GM18511 (cell line): ENCODE measurements around the gene SYVN1.
A peak's percentile ranks its signal among the peaks of the same experiment; 100 is the strongest.
"Not testable (repeated sequence)": the region's sequence is repeated elsewhere in the genome, so short reads cannot be mapped to it uniquely, and the experiment has no call there.

ENCODE experiments used
- ATAC-seq: cut with Tn5 transposase; IDR thresholded peaks from one replicate; pipeline ENCODE4 v1.9.1; 2021; ENCODE audit warnings: mild to moderate bottlenecking, moderate library complexity; ENCODE audit not compliant: unreplicated experiment

Gene SYVN1

DNA sequence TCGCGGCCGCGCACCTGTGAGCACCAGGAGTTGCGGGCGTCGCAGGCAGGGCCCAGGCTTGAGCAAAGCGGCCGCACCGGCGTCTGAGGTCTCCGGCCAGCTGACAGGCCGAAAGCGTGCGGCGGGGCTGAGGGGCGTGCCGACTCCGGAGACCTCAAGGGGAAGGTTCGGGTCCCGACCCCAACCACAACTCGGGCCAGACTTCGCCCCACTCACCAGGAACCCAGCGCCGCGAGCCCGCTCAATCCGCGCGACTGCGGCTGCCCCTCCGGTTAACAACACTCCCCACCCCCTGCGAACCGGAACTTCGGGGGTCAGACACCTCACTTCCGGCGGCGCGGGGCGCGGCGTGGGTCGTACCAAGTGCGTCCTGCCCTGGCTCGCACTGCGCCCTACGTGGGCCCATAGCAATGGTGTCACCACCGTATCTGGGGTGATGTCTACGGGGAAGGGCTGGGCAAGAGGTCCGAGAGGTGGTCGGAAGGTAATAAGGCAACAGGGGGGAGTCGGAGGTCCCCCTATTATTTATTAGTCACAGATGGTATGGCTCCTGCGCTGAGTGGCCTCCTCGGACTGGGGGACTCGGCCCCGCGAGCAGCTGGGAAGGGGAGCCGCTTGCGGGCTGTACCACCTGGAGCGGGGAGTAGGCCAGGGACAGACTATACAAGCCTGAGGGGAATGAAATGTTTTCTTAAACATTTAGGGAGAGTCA, at the start of gene SYVN1:
SYVN1 (minus strand) TSS at position 280 of the 712 bp plus-strand sequence. CDS start 918 bp downstream, outside the sequence.
- ATAC-seq: peak; percentile 61

DNA sequence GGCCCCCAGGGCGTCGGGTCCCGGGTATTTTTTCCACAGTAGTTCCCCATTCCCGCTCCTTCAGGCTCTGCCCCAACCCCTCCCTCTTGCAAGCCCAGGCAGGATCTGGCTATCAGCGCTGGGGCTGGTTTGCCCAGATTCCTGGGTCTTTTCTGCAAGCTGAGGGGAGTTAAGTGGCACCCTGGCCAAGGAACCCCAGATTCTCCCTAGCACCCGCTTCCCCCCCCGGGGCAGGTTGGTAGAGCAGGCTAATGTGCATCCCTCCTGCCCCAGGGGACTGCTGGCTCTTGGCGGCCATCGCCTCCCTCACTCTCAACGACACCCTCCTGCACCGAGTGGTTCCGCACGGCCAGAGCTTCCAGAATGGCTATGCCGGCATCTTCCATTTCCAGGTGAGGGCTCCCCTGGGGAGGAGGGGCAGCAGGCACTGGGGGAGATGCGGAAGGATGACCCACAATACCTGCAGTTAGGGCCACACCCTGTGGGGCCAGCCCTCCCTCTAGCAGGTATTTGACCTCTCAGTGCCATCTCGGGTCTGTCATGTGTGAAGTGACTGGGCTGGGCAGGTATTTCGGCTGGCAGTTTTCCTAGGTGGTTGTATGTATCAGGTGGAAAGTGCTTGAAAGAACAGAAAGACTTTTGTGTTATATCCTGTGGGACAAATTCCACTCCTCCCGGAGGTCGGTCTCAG, 49.0 kb upstream of the SYVN1 start:
- no peak for ATAC-seq

DNA sequence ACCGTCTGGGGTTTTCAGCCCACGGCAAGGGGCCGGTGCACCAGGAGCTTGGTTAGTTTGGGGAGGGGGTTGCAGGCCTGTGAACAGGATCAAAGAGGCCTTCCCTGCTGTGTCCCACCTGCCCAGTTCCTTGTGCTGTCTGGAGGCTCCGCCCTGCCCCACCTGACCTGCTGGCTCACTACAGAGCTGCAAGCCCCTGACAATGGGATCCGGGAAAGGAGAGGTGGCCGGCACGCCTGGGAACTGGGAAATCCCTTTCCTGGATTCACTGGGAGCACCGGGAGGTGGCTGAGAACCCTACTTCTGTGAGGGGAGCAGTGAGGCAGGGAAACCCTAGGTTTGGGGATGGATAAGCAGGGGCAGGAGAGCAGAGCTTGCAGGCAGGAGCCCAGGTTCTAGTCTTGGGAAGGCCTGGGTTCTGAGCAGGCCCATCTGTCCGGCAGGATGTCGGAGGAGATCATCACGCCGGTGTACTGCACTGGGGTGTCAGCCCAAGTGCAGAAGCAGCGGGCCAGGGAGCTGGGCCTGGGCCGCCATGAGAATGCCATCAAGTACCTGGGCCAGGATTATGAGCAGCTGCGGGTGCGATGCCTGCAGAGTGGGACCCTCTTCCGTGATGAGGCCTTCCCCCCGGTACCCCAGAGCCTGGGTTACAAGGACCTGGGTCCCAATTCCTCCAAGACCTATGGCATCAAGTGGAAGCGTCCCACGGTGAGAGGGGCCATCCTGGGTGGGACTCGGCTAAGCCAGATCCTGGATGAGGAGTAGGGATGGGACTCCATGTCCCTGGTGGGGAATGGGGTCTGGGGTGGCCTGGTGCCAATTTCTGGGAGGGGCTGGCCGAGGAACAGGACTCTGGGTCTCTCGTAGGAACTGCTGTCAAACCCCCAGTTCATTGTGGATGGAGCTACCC, 48.2 kb upstream of the SYVN1 start:
- ATAC-seq: no peak

DNA sequence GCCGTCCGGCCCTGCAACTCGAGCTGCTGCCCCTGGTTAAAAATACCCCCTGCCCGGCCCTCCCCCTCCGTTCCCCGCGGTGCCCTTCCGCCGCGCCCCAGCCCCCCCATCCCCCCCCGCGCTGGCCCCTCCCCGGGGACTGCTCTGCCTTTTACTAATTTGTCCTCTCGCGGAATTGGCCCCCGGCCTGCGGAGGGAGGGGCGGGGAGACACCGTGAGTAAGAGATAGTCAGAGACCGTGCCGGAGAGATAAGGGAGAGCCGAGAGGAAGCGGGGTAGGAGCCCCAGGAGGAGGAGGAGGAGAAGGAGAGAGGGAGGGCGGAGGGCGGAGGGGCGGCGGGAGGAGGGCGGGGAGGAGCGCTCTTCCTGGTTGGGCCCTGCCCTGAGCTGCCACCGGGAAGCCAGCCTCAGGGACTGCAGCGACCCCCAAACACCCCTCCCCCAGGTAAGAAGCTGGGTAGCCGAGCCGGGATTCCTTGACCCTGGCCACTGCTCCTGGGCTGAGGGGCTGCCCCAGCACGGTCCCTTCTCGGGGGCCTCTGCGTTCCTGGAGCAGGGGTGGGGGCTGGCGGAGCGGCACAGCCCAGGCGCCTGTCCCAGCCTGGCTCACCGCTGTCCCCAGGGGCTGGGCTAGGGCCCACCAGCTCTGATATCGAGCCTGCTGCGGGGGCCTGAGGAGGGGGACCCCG, 47.4 kb upstream of the SYVN1 start, which contains the start of gene CAPN1:
CAPN1 (plus strand) TSS at position 360 of the 689 bp plus-strand sequence. CDS start 774 bp downstream, outside the sequence.
- ATAC-seq: peak; percentile 66

DNA sequence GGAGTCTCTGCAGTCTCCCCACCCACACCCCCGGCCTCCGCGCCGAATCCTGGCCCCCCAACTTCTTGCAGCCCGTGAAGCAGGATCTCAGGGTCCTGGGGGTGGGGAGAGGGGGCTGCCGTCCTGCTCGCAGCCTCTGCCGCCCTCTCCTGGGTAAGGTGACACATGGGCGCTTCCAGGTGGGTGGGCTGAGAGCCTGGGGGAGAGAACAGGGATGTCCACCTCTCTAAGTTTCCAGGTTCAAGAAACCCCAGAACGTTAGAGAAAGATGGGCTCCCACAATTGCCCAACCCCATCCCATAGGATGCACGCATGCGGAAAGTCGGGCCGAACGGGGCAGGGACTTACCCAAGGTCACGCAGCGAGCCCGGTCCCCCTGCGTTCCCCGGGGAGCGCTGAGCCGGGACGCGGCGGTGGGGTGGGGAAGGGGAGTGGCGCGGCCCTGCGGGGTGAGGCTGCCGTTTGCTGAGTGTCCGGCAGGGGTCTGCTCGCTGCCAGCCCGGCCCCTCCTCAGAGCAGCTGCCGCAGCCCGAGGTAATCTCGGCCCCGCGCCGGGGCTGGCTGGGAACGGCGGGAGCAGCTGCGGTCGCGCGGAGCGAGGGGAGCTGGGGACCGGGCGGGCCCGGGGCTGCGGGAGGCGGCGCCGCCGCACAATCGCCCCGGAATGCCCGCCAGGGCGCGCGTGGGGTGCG, 46.7 kb upstream of the SYVN1 start:
- ATAC-seq: peak; percentile 68

DNA sequence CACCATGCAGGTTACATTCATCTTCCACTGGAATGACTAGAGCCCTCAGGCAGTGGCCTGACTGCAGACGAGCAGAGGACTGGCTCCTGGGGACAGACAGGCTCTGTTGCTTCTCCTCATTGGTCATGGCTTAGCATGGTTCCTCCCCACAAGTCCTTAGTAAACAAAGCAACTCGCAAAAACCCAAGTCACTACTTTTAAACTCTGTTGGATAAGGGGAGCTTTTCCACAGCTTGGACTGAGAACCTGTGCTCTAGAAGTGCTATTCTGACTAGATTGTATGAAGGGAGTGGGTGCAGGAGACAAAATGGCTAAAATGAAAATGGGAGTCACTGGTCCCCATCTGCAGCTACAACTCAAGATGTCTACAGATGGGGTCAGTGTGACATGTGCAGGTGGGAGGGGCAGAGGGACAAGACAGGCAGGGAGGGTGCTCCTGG, 40.3 kb upstream of the SYVN1 start:
- ATAC-seq: not testable (repeated sequence)

- ATAC-seq: no peak
Observed at GRCh38 chr11:65172600-65172999, 38.3 kb upstream of the SYVN1 start.

DNA sequence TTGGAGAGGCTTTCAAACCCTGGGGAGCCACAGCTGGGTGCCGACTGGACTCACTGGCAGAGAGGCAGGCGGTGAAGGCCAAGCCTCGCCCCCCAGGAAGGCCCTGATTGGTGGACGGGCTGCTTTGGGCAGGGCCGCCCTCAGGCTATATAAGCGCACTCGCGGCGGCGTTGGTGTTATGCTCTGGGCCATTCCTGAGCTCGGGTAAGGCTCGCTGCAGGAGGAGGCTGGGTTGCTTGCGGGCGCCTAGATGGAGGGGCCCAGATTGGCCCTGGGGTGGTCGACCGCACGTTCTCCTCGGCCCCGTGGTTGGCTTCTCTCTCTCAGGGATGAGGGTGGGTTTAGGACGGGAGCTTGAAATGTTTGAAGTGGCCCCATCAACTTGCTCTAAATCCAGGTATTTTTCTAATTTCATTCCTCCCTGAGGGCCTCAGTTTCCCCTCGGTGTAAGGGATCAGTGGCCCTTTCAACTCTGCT, 35.8 kb upstream of the SYVN1 start, which contains the start of gene SPDYC:
SPDYC (plus strand) TSS at position 176 of the 477 bp plus-strand sequence. CDS start 1,125 bp downstream, outside the sequence.
- no peak for ATAC-seq

DNA sequence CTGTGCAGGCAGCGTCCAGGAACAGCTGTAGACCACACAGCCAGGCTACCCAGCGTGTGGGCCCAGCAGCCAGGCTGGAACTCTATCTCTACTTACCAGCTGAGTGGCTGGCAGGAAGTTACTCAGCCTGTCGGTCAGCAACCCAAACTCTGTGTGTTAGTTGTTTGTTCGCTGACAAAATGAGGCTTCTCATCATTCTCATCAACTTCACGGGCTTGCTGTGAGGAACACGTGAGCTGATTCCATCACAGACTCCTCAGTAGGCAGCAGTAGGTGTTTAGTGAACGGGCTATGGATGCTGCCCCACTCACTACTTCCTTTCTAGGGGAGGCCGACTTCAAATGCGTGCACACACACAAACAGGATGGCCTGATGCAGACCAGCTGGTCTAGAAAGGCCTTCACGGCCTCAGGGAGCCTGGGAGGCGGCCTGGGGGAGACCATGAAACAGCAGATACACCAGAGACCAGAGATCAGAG, 34.9 kb upstream of the SYVN1 start:
- ATAC-seq: no peak

DNA sequence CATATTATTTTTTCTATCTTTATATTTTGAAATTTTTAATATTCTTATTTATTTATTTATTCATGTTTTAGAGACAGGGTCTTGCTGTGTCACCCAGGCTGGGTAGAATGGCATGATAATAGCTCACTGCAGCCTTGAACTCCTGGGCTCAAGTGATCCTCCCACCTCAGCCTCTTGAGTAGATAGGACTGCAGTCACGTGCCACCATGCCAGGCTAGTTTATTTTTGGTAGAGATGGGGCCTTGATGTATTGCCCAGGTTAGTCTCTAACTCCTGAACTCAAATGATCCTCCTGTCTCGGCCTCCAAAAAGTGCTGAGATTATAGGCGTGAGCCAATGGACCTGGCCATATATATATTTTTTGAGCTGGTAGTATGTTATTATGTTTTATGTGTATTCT, 33.3 kb upstream of the SYVN1 start:
- ATAC-seq: no peak

- no peak for ATAC-seq
Observed at GRCh38 chr11:65166893-65167292, 32.6 kb upstream of the SYVN1 start.

GRCh38 chr11:65165410-65166317, 31.3 kb upstream of the SYVN1 start:
- no peak for ATAC-seq

GRCh38 chr11:65163684-65164083, 29.4 kb upstream of the SYVN1 start:
- ATAC-seq: no peak

GRCh38 chr11:65160643-65161042, 26.3 kb upstream of the SYVN1 start:
- no peak for ATAC-seq

DNA sequence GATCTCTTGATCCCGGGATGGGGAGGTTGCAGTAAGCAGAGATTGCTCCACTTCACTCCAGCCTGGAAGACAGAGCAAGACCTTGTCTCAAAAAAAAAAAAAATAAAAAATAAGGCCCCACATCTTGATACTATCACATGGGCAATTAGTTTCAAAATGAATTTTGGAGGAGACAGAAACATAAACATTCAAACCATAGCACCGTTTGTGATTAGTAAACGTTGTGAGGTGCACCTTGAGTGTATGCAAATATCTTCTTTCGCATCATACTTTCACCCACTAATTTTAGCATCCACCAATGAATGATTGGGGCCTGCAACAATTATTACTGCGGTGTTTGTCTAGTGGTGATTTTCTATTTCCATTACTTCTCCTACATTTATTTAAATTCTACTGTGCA, 24.7 kb upstream of the SYVN1 start:
- ATAC-seq: peak; percentile 71

DNA sequence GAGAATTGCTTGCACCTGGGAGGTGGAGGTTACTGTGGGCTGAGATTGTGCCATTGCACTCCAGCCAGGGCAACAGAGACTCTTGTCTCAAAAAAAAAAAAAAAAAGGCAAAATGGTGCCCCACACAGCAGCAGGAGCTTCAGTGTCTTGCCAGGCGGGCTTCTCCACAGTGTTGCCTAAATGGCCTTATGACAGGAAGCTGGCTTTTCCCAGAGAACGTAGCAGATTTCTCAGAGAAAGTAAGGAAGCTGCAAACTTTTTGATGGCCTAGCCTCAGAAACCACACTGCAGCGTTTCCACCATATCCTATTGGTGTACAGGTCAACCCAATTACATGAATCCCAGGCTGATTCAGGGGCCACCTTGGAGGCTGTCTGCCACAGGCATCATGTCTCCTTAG, 23.0 kb upstream of the SYVN1 start:
- ATAC-seq: no peak

- no peak for ATAC-seq
Observed at GRCh38 chr11:65156926-65157325, 22.6 kb upstream of the SYVN1 start.

DNA sequence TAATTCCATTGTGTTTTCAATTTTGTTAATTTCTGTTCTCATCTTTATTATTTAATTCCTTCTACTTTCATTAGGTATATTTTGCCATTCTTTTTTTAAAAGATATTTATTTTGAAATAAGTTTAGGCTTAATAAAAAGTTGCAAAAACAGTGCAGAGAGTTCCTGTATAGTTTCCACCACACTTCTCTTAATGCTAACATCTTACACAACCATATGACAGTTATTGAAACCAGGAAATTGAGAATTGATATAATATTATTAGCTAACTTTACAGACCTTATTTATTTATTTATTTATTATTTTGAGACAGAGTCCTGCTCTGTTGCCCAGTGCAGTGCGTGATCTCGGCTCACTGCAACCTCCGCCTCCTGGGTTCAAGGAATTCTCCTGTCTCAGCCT, 21.9 kb upstream of the SYVN1 start:
- no peak for ATAC-seq

DNA sequence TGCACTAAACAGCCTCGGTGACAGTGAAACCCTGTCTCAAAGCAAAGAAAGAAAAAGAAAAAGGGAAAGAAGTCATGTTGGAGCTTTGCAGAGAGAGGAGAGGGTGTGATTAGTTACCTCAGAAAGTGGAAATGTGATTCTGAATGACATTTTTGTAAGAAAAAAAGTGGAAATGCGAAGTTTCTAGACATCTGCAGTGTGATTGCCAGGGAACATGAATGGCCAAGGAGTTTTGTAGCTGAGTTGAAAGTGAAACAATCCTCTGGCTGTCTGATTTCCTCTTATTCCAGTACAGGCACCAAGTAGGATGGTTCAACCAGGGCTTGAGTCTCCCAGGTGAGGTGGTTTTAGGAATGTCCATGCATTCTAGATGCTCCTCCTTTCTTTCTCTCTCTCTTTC, 17.8 kb upstream of the SYVN1 start:
- ATAC-seq: no peak
